Measurements from ENCODE around the gene SULF2.

SULF2 gene

DNA sequence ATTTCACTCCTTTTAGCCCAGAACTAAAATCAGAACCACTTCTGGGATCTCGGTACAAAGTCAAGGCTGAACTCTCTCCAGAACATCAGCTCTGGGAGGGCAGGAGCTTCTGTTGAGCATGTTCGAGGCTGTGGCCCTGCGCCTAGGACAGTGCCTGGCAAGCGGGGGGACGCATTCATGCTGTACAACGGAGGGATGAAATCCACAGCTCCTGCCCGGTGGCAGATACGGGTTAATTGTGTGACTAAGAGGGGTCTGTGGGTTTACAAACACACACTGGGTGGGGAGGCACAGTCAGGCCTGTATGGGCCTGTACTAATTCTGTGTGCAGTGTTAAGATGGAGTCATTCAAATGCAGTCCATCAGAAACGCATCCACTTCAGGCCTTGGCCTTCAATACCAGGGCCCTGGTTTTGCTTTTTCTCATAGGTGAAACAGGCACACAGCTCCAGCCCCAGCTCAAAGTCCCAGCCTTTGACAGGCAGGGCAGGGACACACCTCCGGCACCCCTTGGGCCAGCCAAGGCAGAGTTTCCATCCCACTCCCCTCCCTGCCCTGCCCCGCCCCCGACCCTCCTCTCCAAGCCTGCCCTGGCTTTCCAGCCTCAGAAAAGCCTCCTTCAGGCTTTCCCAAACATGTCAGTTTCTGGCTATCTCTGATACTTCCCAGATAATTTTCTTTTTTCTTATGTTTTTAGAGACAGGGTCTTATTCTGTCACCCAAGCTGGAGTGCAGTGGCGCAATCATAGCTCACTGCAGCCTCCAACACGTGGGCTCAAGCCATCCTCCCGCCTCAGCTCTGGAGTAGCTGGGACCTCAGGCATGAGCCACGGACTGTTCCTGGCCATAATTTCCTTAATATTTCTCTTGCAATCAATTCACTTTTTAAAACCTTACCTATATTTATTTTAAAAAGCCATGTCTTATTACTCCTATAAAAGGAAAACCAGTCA lies 109.8 kb downstream of the SULF2 start:
- no peaks in the 10 kb centered on the region for H3K9me3 ChIP-seq
- TF ChIP-seq CTCF (IDR thresholded peaks at IDR 0.05; ENCODE audit: low read depth, low read length): no peak
- no peak for DNase-seq
- no peaks in the 10 kb centered on the region for H3K4me1 ChIP-seq
- peaks cover under 1% of the 10 kb centered on the region for H3K36me3 ChIP-seq
- no peaks in the 10 kb centered on the region for H3K27me3 ChIP-seq
- no peak overlapping the region for H3K4me3 ChIP-seq (ENCODE audit: low read depth, low read length)

DNA sequence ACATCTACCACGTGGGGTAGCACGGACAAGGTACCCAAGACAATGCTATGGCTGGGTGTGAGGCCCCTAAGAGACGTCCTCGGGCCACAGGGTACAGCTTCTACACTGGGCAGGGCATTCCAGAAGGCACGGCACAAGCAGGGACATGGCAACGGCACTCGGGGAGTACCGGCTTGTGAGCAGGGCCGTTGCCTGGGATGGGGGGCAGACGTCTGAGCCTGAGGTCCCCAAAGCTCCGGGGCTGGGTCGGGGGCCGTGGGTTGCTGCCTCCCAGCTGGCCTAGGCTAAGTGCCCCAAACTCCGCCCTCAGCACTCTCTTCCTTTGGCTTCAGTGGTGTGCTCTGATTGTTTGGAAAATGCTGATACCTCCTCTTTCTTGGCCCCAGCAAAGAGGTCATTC lies 110.6 kb downstream of the SULF2 start:
- TF ChIP-seq CTCF (IDR thresholded peaks at IDR 0.05; ENCODE audit: low read depth, low read length): no peak
- Histone ChIP-seq H3K9me3 (no peaks in the 10 kb centered on the region), H3K36me3 (no peaks in the 10 kb centered on the region; the same call in 1 of the 2 replicates)

DNA sequence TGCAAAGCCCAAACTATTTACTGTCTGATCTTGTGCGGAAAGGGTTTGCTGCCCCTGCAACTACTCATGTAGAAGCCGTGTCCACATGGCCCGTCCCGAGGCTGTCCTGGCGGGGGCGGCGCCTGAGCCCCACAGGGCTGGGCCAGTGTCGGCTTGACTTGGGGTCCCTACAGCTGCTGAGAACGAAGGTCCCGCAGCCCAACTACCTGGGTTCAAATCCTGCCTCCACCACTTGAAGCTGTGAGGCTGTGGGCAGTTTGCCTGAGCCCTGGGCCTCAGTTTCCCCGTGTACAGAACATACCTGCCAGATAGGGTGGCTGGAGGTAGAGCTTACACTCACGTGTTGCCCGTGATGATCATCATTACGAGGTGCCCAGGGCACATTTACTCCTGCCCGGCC lies 111.1 kb downstream of the SULF2 start:
- no peak for DNase-seq
- Histone ChIP-seq H3K4me1 (no peaks in the 10 kb centered on the region), H3K9me3 (no peaks in the 10 kb centered on the region), H3K36me3 (peaks cover 2% of the 10 kb centered on the region; the same call in 1 of the 2 replicates), H3K4me3 (ENCODE audit: low read depth, low read length) (no peak overlapping the region), H3K27me3 (no peaks in the 10 kb centered on the region)
- no peak for TF ChIP-seq CTCF (IDR thresholded peaks at IDR 0.05; ENCODE audit: low read depth, low read length)

More for the DNA sequence above, 110.6 kb downstream of the SULF2 start:
- no peak for DNase-seq
- no peaks in the 10 kb centered on the region for H3K4me1 ChIP-seq
- no peaks in the 10 kb centered on the region for H3K27me3 ChIP-seq
- no peak overlapping the region for H3K4me3 ChIP-seq (ENCODE audit: low read depth, low read length)

GRCh38 chr20:47673671-47673955 lies 111.7 kb downstream of the SULF2 start:
- Histone ChIP-seq H3K4me3 (ENCODE audit: low read depth, low read length) (no peak overlapping the region), H3K4me1 (no peaks in the 10 kb centered on the region), H3K9me3 (no peaks in the 10 kb centered on the region), H3K27me3 (no peaks in the 10 kb centered on the region), H3K36me3 (peaks cover 2% of the 10 kb centered on the region; the same call in 1 of the 2 replicates)
- no peak for TF ChIP-seq CTCF (IDR thresholded peaks at IDR 0.05; ENCODE audit: low read depth, low read length)
- DNase-seq: no peak

- Histone ChIP-seq H3K4me3 (ENCODE audit: low read depth, low read length) (no peak overlapping the region), H3K4me1 (no peaks in the 10 kb centered on the region), H3K27me3 (no peaks in the 10 kb centered on the region), H3K36me3 (peaks cover 2% of the 10 kb centered on the region; the same call in 1 of the 2 replicates), H3K9me3 (no peaks in the 10 kb centered on the region)
- no peak for TF ChIP-seq CTCF (IDR thresholded peaks at IDR 0.05; ENCODE audit: low read depth, low read length)
- no peak for DNase-seq
Measured at GRCh38 chr20:47672886-47673670, 112.2 kb downstream of the SULF2 start.

All from BE2C (cell line).